ENCODE data around the gene CATSPERD.
A peak's percentile ranks its signal among the peaks of the same experiment; 100 is the strongest.

The CATSPERD gene

DNA sequence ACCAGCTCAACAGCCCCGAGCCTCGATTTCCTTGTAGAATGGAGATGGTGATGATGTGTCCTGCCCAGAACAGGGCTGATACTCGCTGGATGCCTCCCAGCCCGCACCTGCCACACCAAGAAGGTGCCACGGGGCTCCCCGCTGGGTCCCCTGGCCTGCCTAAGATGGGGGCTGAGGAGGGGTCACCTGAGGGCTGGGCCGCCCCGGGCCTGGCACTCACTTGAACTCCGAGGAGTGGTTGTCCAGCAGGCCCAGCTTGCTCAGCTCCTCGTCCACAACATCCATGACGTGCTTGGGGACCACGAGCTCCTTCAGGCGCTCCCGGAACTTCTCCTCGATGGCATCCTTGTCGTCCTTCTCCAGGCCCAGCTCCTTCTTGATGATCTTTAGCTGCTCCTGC, 14.9 kb upstream of the CATSPERD start:
- Histone ChIP-seq H3K36me3 (ENCODE audit: insufficient read depth, low read length) (peaks cover 54% of the 10 kb centered on the region), H3K4me3 (ENCODE audit: low read length) (no peak overlapping the region), H3K4me1 (ENCODE audit: control insufficient read depth, insufficient read depth, low read length) (peaks cover 7% of the 10 kb centered on the region), H3K27me3 (ENCODE audit: control insufficient read depth, insufficient read depth, low read length) (no peaks in the 10 kb centered on the region), H3K9ac (ENCODE audit: low read depth, low read length) (no peak overlapping the region), H3K9me3 (replicated peaks; ENCODE audit: low read length) (no peaks in the 10 kb centered on the region), H3K4me2 (ENCODE audit: low read length) (no peak overlapping the region)

DNA sequence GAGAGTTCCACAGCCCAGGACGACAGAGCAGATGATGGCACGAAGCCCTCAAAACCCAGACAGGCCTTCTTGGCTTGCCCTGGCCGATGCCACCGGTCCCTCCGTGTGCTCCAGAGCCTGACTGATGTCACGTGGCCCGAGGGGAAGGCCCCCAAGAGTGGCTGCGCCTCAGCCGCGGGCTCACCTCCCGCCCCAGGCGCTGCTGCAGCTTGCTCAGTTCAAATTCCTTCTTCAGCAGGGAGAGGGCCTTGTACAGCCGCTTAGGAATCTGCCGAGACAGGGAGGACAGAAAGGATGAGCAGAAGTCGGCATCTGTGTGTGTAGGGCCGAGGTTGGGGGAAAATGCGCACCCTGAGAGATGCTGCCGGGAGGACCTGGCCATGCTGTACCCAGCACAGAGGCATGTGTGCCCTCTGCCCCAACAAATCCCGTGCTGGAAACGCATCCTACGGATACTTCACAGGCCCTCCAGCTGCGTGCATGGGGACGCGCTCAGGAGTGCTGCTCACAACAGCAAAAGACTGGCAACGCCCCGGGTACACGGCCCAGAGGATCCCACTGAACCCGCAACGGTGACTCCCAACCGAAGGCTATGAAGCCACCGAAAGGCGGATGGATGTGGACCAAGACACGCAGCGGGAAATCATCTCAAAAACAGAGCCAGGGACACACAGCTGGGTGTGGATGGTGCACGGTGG, 13.4 kb upstream of the CATSPERD start:
- Histone ChIP-seq H3K36me3 (ENCODE audit: insufficient read depth, low read length) (peaks cover 64% of the 10 kb centered on the region), H3K4me3 (ENCODE audit: low read length) (no peak overlapping the region), H3K4me1 (ENCODE audit: control insufficient read depth, insufficient read depth, low read length) (peaks cover 7% of the 10 kb centered on the region), H3K27me3 (ENCODE audit: control insufficient read depth, insufficient read depth, low read length) (no peaks in the 10 kb centered on the region), H3K9ac (ENCODE audit: low read depth, low read length) (no peak overlapping the region), H3K4me2 (ENCODE audit: low read length) (no peak overlapping the region), H3K9me3 (replicated peaks; ENCODE audit: low read length) (no peaks in the 10 kb centered on the region)

DNA sequence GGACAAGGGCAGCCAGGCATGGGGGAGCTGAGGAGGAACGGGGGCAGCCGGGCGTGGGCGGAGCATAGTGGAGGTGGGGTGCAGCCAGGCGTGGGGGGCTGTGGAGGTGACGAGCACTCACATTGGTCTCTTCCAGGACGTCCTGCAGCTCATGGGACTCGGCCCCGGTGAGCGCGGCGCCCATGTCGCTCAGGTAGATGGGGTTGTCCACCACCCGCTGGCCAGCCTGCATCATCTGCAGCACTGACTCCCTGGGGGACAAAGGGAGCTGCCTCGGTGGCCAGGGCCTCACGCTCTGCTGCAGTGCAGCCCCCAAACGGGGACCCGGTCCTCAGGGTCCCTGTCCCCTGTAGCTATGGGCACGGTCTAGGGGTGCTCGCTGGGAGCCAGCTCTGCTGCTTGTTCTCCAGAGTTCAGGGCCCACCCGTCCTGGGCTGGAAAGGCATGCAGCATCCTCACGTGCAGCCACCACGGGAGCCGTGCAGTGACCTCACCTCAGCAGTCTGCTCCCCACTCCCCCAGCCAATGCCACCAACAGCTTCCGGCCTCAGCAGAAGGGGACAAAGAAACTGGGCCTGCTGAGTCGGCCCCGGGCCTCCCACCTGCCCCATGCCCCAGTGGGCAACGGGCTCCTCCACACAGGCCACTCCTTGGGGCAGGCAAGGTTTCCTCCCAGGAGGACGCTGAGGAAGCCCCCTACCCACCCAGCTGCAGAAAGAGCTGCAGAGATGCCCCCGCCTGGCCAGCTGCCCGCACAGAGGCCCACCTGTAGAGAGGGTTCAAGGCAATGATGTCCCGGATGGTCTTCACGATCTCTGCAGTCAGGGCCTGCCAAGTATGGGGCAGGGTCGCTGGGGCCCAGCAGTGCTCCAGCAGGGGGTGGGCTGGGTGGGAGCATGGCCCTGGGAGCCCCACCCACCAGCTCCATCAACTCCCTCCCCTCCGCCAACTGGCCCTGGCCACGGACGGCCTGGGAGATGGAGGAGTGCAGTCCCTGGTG, 12.6 kb upstream of the CATSPERD start:
- Histone ChIP-seq H3K4me3 (ENCODE audit: low read length) (no peak overlapping the region), H3K4me1 (ENCODE audit: control insufficient read depth, insufficient read depth, low read length) (peaks cover 7% of the 10 kb centered on the region), H3K9ac (ENCODE audit: low read depth, low read length) (no peak overlapping the region), H3K9me3 (replicated peaks; ENCODE audit: low read length) (no peaks in the 10 kb centered on the region), H3K27me3 (ENCODE audit: control insufficient read depth, insufficient read depth, low read length) (no peaks in the 10 kb centered on the region), H3K4me2 (ENCODE audit: low read length) (no peak overlapping the region), H3K36me3 (ENCODE audit: insufficient read depth, low read length) (peaks cover 72% of the 10 kb centered on the region)

DNA sequence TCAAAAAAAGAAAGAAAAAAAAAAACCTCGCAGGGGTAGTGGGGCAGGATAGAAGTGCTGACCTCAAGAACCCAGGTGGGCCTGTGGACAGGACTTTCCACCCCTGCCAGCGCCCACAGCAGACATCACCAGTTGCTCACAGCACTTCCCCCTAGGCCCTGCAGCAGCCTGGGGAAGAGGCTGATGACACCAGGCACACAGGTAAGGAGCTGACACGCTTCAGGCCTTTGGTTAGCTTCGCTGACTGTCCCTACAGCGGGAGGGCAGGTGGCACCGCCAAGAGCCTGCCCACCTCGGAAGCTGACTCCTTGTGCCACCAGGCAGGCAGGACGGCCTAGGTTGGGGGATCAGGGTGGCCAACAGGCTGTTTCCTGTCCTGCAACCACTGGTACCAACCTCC, 9.4 kb upstream of the CATSPERD start:
- Histone ChIP-seq H3K9ac (ENCODE audit: low read depth, low read length) (no peak overlapping the region), H3K27me3 (ENCODE audit: control insufficient read depth, insufficient read depth, low read length) (no peaks in the 10 kb centered on the region), H3K4me1 (ENCODE audit: control insufficient read depth, insufficient read depth, low read length) (no peaks in the 10 kb centered on the region), H3K4me3 (ENCODE audit: low read length) (no peak overlapping the region), H3K36me3 (ENCODE audit: insufficient read depth, low read length) (peaks cover 57% of the 10 kb centered on the region), H3K4me2 (ENCODE audit: low read length) (no peak overlapping the region), H3K9me3 (replicated peaks; ENCODE audit: low read length) (no peaks in the 10 kb centered on the region)

DNA sequence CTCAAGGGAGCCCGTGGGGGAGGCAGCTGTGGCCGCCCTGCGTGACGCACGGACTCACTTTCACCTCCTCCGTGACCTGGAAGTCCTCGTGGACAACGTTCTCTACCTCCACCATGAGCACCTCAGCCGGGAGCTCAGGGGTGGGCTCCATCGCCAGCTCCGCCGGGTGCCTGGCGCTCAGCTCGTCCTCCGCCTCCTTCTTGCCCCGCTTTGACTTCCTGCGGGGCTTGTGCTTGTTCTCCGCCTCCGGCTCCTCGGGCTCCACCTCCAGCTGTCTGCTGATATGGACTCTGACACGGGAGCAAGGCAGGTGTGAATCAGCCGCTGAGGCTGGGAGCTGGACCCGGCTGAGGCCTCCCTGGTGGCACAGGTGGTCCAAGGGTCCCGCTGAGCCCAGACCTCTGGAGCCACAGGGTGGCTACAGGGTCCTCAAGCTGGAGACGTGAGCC, 8.7 kb upstream of the CATSPERD start:
- Histone ChIP-seq H3K36me3 (ENCODE audit: insufficient read depth, low read length) (peaks cover 53% of the 10 kb centered on the region), H3K4me1 (ENCODE audit: control insufficient read depth, insufficient read depth, low read length) (no peaks in the 10 kb centered on the region), H3K4me2 (ENCODE audit: low read length) (no peak overlapping the region), H3K27me3 (ENCODE audit: control insufficient read depth, insufficient read depth, low read length) (no peaks in the 10 kb centered on the region), H3K9me3 (replicated peaks; ENCODE audit: low read length) (no peaks in the 10 kb centered on the region), H3K4me3 (ENCODE audit: low read length) (no peak overlapping the region), H3K9ac (ENCODE audit: low read depth, low read length) (no peak overlapping the region)

GRCh38 chr19:5713228-5713627, 7.2 kb upstream of the CATSPERD start:
- H3K9me3 ChIP-seq (replicated peaks; ENCODE audit: low read length): no peaks in the 10 kb centered on the region
- no peak overlapping the region for H3K4me2 ChIP-seq (ENCODE audit: low read length)
- H3K4me1 ChIP-seq (ENCODE audit: control insufficient read depth, insufficient read depth, low read length): peaks cover 10% of the 10 kb centered on the region
- H3K4me3 ChIP-seq (ENCODE audit: low read length): no peak overlapping the region
- H3K9ac ChIP-seq (ENCODE audit: low read depth, low read length): no peak overlapping the region
- peaks cover 48% of the 10 kb centered on the region for H3K36me3 ChIP-seq (ENCODE audit: insufficient read depth, low read length)
- H3K27me3 ChIP-seq (ENCODE audit: control insufficient read depth, insufficient read depth, low read length): no peaks in the 10 kb centered on the region

DNA sequence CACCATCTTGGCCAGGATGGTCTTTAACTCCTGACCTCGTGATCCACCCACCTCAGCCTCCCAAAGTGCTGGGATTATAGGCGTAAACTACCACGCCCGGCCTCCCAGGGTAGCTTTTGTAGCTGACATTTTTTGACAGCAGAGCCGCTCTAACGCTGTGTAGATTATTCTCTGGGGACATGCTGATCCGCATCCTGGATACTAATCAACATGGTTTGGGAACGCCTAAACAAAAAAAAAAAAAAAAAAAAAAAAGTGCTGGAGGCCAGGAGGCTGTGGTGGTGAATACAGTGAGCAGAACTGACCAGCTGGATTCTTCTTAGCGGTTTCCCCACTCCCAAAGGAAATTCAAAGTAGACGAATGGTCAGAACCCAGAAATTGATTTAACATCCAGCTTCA, 5.6 kb upstream of the CATSPERD start:
- H3K4me1 ChIP-seq (ENCODE audit: control insufficient read depth, insufficient read depth, low read length): peaks cover 18% of the 10 kb centered on the region
- H3K4me2 ChIP-seq (ENCODE audit: low read length): no peak overlapping the region
- H3K27me3 ChIP-seq (ENCODE audit: control insufficient read depth, insufficient read depth, low read length): no peaks in the 10 kb centered on the region
- no peaks in the 10 kb centered on the region for H3K9me3 ChIP-seq (replicated peaks; ENCODE audit: low read length)
- no peak overlapping the region for H3K9ac ChIP-seq (ENCODE audit: low read depth, low read length)
- H3K36me3 ChIP-seq (ENCODE audit: insufficient read depth, low read length): peaks cover 46% of the 10 kb centered on the region
- no peak overlapping the region for H3K4me3 ChIP-seq (ENCODE audit: low read length)

GRCh38 chr19:5717215-5717935, 3.1 kb upstream of the CATSPERD start:
- H3K4me1 ChIP-seq (ENCODE audit: control insufficient read depth, insufficient read depth, low read length): peaks cover 21% of the 10 kb centered on the region
- peaks cover 26% of the 10 kb centered on the region for H3K36me3 ChIP-seq (ENCODE audit: insufficient read depth, low read length)
- peak overlapping the region; percentile 86 for H3K4me2 ChIP-seq (ENCODE audit: low read length)
- H3K9ac ChIP-seq (ENCODE audit: low read depth, low read length): peak overlapping the region; percentile 18
- H3K4me3 ChIP-seq (ENCODE audit: low read length): peak overlapping the region; percentile 46
- H3K9me3 ChIP-seq (replicated peaks; ENCODE audit: low read length): no peaks in the 10 kb centered on the region
- H3K27me3 ChIP-seq (ENCODE audit: control insufficient read depth, insufficient read depth, low read length): no peaks in the 10 kb centered on the region

- H3K4me2 ChIP-seq (ENCODE audit: low read length): peak overlapping the region; percentile 86
- H3K36me3 ChIP-seq (ENCODE audit: insufficient read depth, low read length): peaks cover 19% of the 10 kb centered on the region
- H3K9me3 ChIP-seq (replicated peaks; ENCODE audit: low read length): no peaks in the 10 kb centered on the region
- H3K27me3 ChIP-seq (ENCODE audit: control insufficient read depth, insufficient read depth, low read length): no peaks in the 10 kb centered on the region
- H3K4me3 ChIP-seq (ENCODE audit: low read length): peak overlapping the region; percentile 84
- peak overlapping the region; percentile 92 for H3K9ac ChIP-seq (ENCODE audit: low read depth, low read length)
- peaks cover 21% of the 10 kb centered on the region for H3K4me1 ChIP-seq (ENCODE audit: control insufficient read depth, insufficient read depth, low read length)
Measured at GRCh38 chr19:5718037-5718578, 2.3 kb upstream of the CATSPERD start.

DNA sequence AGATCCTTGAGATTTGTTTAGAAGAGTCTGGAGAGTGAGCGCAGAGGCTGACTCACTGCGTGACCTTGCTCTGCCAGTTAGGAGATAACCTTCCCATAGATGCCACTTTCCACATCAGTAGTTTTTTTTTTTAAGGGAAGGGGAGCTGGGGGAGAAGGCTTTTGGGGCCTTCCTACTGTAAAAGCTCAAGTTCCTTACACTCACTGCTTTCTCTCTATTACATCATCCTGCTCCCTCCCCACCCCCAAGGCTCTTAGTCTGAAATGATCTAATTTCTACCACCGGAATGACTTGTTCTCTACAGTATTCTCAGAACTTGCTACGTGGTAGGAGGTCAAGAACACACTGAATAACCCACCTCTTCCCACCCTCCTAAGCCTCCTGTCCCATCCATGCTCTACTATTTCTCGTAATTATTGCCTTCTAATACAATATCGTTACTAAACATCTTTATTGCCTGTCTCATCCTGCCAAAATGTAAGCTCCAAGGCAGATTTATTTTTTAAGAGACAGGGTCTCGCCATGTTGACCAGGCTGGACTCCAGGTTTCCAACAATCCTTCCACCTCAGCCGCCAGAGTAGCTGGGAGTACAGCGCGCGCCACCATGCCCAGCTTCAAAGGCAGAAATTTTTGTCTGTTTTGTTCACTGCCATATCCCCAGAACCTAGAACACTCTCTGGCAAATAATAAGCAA, 1.7 kb upstream of the CATSPERD start:
- H3K9ac ChIP-seq (ENCODE audit: low read depth, low read length): peak overlapping the region; percentile 92

More for the DNA sequence above, 1.7 kb upstream of the CATSPERD start:
- Histone ChIP-seq H3K36me3 (ENCODE audit: insufficient read depth, low read length) (peaks cover 13% of the 10 kb centered on the region), H3K9me3 (replicated peaks; ENCODE audit: low read length) (no peaks in the 10 kb centered on the region), H3K4me3 (ENCODE audit: low read length) (peak overlapping the region; percentile 84), H3K4me1 (ENCODE audit: control insufficient read depth, insufficient read depth, low read length) (peaks cover 21% of the 10 kb centered on the region), H3K4me2 (ENCODE audit: low read length) (peak overlapping the region; percentile 86), H3K27me3 (ENCODE audit: control insufficient read depth, insufficient read depth, low read length) (no peaks in the 10 kb centered on the region)
